Thoracic aorta (tissue), 2 donors: ENCODE data around the gene C1orf74. TPM values are rescaled to one million over a fixed set of nuclear protein-coding genes. Genes with fewer than 3 reads are reported as not detected.
"Not testable (repeated sequence)": the region's sequence is repeated elsewhere in the genome, so short reads cannot be mapped to it uniquely, and the experiment has no call there.

Source experiments
- ATAC-seq: fragments of 150-250 bp; one replicate; pipeline ENCODE4 v1.8.0; 2017; ENCODE audit warnings: low read depth; ENCODE audit not compliant: insufficient number of reproducible peaks, low FRiP score
- DNase-seq: peaks from one replicate; pipeline ENCODE4 v3.0.0-alpha.2; 2020; ENCODE audit warnings: low spot score
- H3K27ac ChIP-seq, 2 donors: fragments of 200-600 bp; sonication (generic); 1 replicate in 1 of 2; 2 replicates in 1 of 2; pipeline ENCODE4 v1.5.1; 2016; ENCODE audit warnings: mild to moderate bottlenecking in 2 of 2, moderate library complexity in 2 of 2
- H3K27me3 ChIP-seq: fragments of 200-600 bp; sonication (generic); replicated peaks from 2 replicates; pipeline ENCODE4 v1.6.0; 2016; ENCODE audit warnings: mild to moderate bottlenecking; ENCODE audit not compliant: insufficient read depth
- H3K36me3 ChIP-seq: fragments of 200-600 bp; sonication (generic); one replicate; pipeline ENCODE4 v1.5.1; 2016
- H3K4me1 ChIP-seq, 2 donors: fragments of 200-600 bp; sonication (generic); 1 replicate in 1 of 2; 2 replicates in 1 of 2; pipeline versions ENCODE4 v1.5.1 to v1.6.0; 2016; ENCODE audit warnings: low read depth in 2 of 2, mild to moderate bottlenecking in 1 of 2; ENCODE audit not compliant: control insufficient read depth in 1 of 2
- H3K4me3 ChIP-seq: fragments of 200-600 bp; sonication (generic); 2 replicates; pipeline ENCODE4 v1.5.1; 2016; ENCODE audit warnings: mild to moderate bottlenecking
- H3K9me3 ChIP-seq: fragments of 200-600 bp; sonication (generic); 2 replicates; pipeline ENCODE4 v1.5.1; 2016
- CTCF ChIP-seq: fragments of 200-600 bp; sonication (generic); IDR thresholded peaks from one replicate; pipeline ENCODE4 v1.5.1; 2019; ENCODE audit warnings: antibody characterized with exemption
- total RNA-seq, 2 donors: library from RNA; depleted of rRNA; stranded (reverse); fragments of >200 nt; gene quantifications; one replicate each; pipeline versions ENCODE4 v1.1.0 to v1.2.3, GENCODE V29; 2016

C1orf74 gene
- total RNA-seq, 2 donors from 2014 or later, result 1.5 to 1.6 TPM

- no peaks in the 10 kb centered on the region for H3K9me3 ChIP-seq
- no peak for TF ChIP-seq CTCF
- H3K4me1 ChIP-seq, result peaks cover 8 to 24% of the 10 kb centered on the region in 2 donors
- no peak overlapping the region for H3K27ac ChIP-seq
- no peaks in the 10 kb centered on the region for H3K36me3 ChIP-seq
- DNase-seq (no peak), ATAC-seq (no peak)
- no peak overlapping the region for H3K4me3 ChIP-seq
- H3K27me3 ChIP-seq, result no peaks in the 10 kb centered on the region
Measured at GRCh38 chr1:209797978-209798639, 13.8 kb upstream of the C1orf74 start.

DNA sequence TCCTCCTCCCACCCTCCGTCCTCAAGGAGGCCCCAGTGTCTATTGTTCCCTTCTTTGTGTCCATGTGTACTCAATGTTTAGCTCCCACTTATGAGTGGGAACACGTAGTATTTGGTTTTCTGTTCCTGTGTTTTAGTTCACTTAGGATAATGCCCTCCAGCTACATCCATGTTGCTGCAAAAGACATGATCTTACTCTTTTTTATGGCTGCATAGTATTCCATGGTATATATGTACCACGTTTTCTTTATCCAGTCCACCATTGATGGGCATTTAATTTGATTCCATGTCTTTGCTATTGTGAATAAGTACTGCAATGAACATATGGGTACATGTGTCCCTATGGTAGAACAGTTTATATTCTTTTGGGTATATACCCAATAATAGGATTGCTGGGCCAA lies 9.4 kb upstream of the C1orf74 start:
- H3K36me3 ChIP-seq, H3K27me3 ChIP-seq, H3K4me1 ChIP-seq, H3K9me3 ChIP-seq, H3K4me3 ChIP-seq, ATAC-seq, H3K27ac ChIP-seq, DNase-seq: not testable (repeated sequence)

- Histone ChIP-seq H3K9me3 (no peaks in the 10 kb centered on the region), H3K27ac (no peak overlapping the region), H3K4me3 (no peak overlapping the region), H3K36me3 (no peaks in the 10 kb centered on the region), H3K4me1 (peaks cover 0 to 11% of the 10 kb centered on the region in 2 donors), H3K27me3 (no peaks in the 10 kb centered on the region)
- no peak for ATAC-seq
- DNase-seq, result no peak
- no peak for TF ChIP-seq CTCF
Measured at GRCh38 chr1:209791920-209792319, 7.6 kb upstream of the C1orf74 start.

- Histone ChIP-seq H3K27me3 (no peaks in the 10 kb centered on the region), H3K27ac (no peak overlapping the region), H3K4me3 (no peak overlapping the region), H3K4me1 (peaks cover 0 to 12% of the 10 kb centered on the region in 2 donors), H3K9me3 (no peaks in the 10 kb centered on the region), H3K36me3 (no peaks in the 10 kb centered on the region)
- DNase-seq (no peak), ATAC-seq (no peak)
- TF ChIP-seq CTCF, result no peak
Measured at GRCh38 chr1:209790286-209791193, 6.2 kb upstream of the C1orf74 start.

GRCh38 chr1:209789245-209789644 lies 4.9 kb upstream of the C1orf74 start:
- no peak for TF ChIP-seq CTCF
- Histone ChIP-seq H3K27ac (no peak overlapping the region), H3K27me3 (no peaks in the 10 kb centered on the region), H3K9me3 (no peaks in the 10 kb centered on the region), H3K36me3 (no peaks in the 10 kb centered on the region), H3K4me3 (no peak overlapping the region), H3K4me1 (peaks cover 0 to 19% of the 10 kb centered on the region in 2 donors)
- DNase-seq (no peak), ATAC-seq (no peak)
